OCI-LY7 (cell line): Measurements from ENCODE around the gene VWC2L. TPM values are rescaled to one million over a fixed set of nuclear protein-coding genes. Genes with fewer than 3 reads are reported as not detected.

Experiments used
- BruUV-seq: library from RNA; stranded (reverse); fragments of 400-500 nt; replicated peaks from 2 replicates; lab custom pipeline; 2021; lab: Mats Ljungman, UMichigan
- CTCF ChIA-PET: fragments of 300-600 bp; sonication (Branson Sonifier 250); formaldehyde crosslinking; loops from one replicate; lab custom pipeline; 2022; ENCODE audit warnings: antibody characterized with exemption; ENCODE audit not compliant: unreplicated experiment; lab: Charles Lee
- POLR2A ChIA-PET: fragments of 300-600 bp; sonication (Branson Sonifier 250); formaldehyde crosslinking; loops from one replicate; lab custom pipeline; 2022; ENCODE audit warnings: antibody characterized with exemption; lab: Charles Lee
- DNase-seq: peaks from one replicate; pipeline ENCODE4 v3.0.0-alpha.2; 2015; ENCODE audit warnings: low spot score
- H2AFZ ChIP-seq: fragments of 200-600 bp; sonication (generic), shearing (Covaris generic); 2 replicates; pipeline ENCODE4 v1.6.1; 2014; ENCODE audit warnings: mild to moderate bottlenecking, antibody characterized with exemption, low read length, moderate library complexity
- H3K27ac ChIP-seq: fragments of 200-600 bp; sonication (generic); 2 replicates; pipeline ENCODE4 v1.5.1; 2014; ENCODE audit warnings: mixed run types, low read depth, mild to moderate bottlenecking, moderate library complexity, low read length, inconsistent platforms; ENCODE audit not compliant: poor library complexity, severe bottlenecking
- H3K36me3 ChIP-seq: fragments of 200-600 bp; sonication (generic); 2 replicates; pipeline ENCODE4 v1.6.1; 2014; ENCODE audit warnings: mild to moderate bottlenecking, antibody characterized with exemption, low read length, moderate library complexity, mixed read lengths; ENCODE audit not compliant: insufficient read depth
- H3K4me1 ChIP-seq: fragments of 200-600 bp; sonication (generic); 2 replicates; pipeline ENCODE4 v1.5.1; 2014; ENCODE audit warnings: mild to moderate bottlenecking, low read length; ENCODE audit not compliant: insufficient read depth, poor library complexity, severe bottlenecking
- H3K4me2 ChIP-seq: fragments of 200-600 bp; sonication (generic); 2 replicates; pipeline ENCODE4 v1.6.1; 2014; ENCODE audit warnings: mild to moderate bottlenecking, low read length
- H3K4me3 ChIP-seq: fragments of 200-600 bp; sonication (generic); 2 replicates; pipeline ENCODE4 v1.5.1; 2014; ENCODE audit warnings: mild to moderate bottlenecking, low read depth, low read length; ENCODE audit not compliant: poor library complexity, severe bottlenecking
- H3K79me2 ChIP-seq: fragments of 200-600 bp; sonication (generic); 2 replicates; pipeline ENCODE4 v1.6.1; 2016; ENCODE audit warnings: low read depth, mild to moderate bottlenecking, low read length, moderate library complexity, mixed read lengths; ENCODE audit not compliant: insufficient read depth
- H3K9me2 ChIP-seq: fragments of 200-600 bp; sonication (generic); 2 replicates; pipeline ENCODE4 v1.6.1; 2016; ENCODE audit warnings: mild to moderate bottlenecking, low read length, mixed read lengths; ENCODE audit not compliant: insufficient read depth
- H3K9me3 ChIP-seq: fragments of 200-600 bp; sonication (generic); 2 replicates; pipeline ENCODE4 v1.6.1; 2014; ENCODE audit warnings: mild to moderate bottlenecking, mixed run types, low read length, mixed read lengths
- H4K20me1 ChIP-seq: fragments of 200-600 bp; sonication (generic); 2 replicates; pipeline ENCODE4 v1.6.1; 2014; ENCODE audit warnings: mild to moderate bottlenecking, antibody characterized with exemption, low read length, moderate library complexity, mixed read lengths; ENCODE audit not compliant: insufficient read depth
- CTCF ChIP-seq: fragments of 200-600 bp; sonication (generic); conservative IDR thresholded peaks from 2 replicates; pipeline ENCODE4 v1.5.1; 2014; ENCODE audit warnings: mild to moderate bottlenecking, antibody characterized with exemption, low read length, moderate library complexity, mixed read lengths
- EZH2phosphoT487 ChIP-seq: fragments of 200-600 bp; sonication (generic); IDR thresholded peaks from 2 replicates; pipeline ENCODE4 v1.6.1; 2018; ENCODE audit warnings: low read depth, borderline replicate concordance, mild to moderate bottlenecking, mixed run types, antibody characterized with exemption, low read length, moderate library complexity, mixed read lengths
- intact Hi-C: fragments of 100-400 bp; cut with micrococcal nuclease; formaldehyde crosslinking; loops from one replicate; pipeline ENCODE4 v1.10.0; 2022; ENCODE audit not compliant: unreplicated experiment
- total RNA-seq, 2 experiments: library from RNA; depleted of rRNA in 1 of 2; stranded (reverse); fragments of >200 nt in 1 of 2; shearing (Covaris generic) in 1 of 2; gene quantifications; 2 replicates each; pipeline ENCODE4 v1.2.3, GENCODE V29; 2014 to 2022

VWC2L gene
- total RNA-seq, 2 experiments from 2014 or later, result not detected

- BruUV-seq, result no TSS peak
- no peak overlapping the region for H3K4me3 ChIP-seq
- H3K36me3 ChIP-seq, result no peaks in the 10 kb centered on the region
- no peak for TF ChIP-seq CTCF
- no peak for TF ChIP-seq EZH2phosphoT487
- H3K79me2 ChIP-seq, result no peaks in the 10 kb centered on the region
- intact Hi-C loops, result no loop called here
- H4K20me1 ChIP-seq, result no peaks in the 10 kb centered on the region
- no peak overlapping the region for H2AFZ ChIP-seq
- no peak for DNase-seq
- no peak overlapping the region for H3K4me2 ChIP-seq
- ChIA-PET POLR2A (interaction anchor here (0.7 kb wide), 1 partner anchor 1120 kb away, joined by 4 read pairs; no protein-coding TSS in a partner anchor), CTCF (no interaction called here)
- H3K9me2 ChIP-seq, result no peaks in the 10 kb centered on the region
- H3K9me3 ChIP-seq, result no peaks in the 10 kb centered on the region
- H3K4me1 ChIP-seq, result no peaks in the 10 kb centered on the region
- no peak overlapping the region for H3K27ac ChIP-seq
Observed at GRCh38 chr2:214482728-214483127, 71.9 kb downstream of the VWC2L start.

- Histone ChIP-seq H4K20me1 (no peaks in the 10 kb centered on the region), H3K9me2 (no peaks in the 10 kb centered on the region), H3K79me2 (no peaks in the 10 kb centered on the region), H3K9me3 (no peaks in the 10 kb centered on the region), H3K4me1 (no peaks in the 10 kb centered on the region), H3K4me2 (no peak overlapping the region), H2AFZ (no peak overlapping the region), H3K36me3 (no peaks in the 10 kb centered on the region), H3K4me3 (no peak overlapping the region), H3K27ac (no peak overlapping the region)
- POLR2A ChIA-PET, result no interaction called here
- DNase-seq, result no peak
- TF ChIP-seq CTCF (no peak), EZH2phosphoT487 (no peak)
- intact Hi-C loops, result no loop called here
- no TSS peak for BruUV-seq
- CTCF ChIA-PET, result interaction anchor here (0.5 kb wide), 1 partner anchor 340 kb away, joined by 3 read pairs; no protein-coding TSS in a partner anchor
Observed at GRCh38 chr2:214484239-214484638, 73.4 kb downstream of the VWC2L start.

GRCh38 chr2:214484701-214485100, 73.8 kb downstream of the VWC2L start:
- H4K20me1 ChIP-seq, result no peaks in the 10 kb centered on the region
- TF ChIP-seq EZH2phosphoT487 (no peak), CTCF (no peak)
- H3K9me3 ChIP-seq, result no peaks in the 10 kb centered on the region
- no peaks in the 10 kb centered on the region for H3K9me2 ChIP-seq
- no peak overlapping the region for H3K4me2 ChIP-seq
- intact Hi-C loops, result no loop called here
- BruUV-seq, result no TSS peak
- no peaks in the 10 kb centered on the region for H3K4me1 ChIP-seq
- CTCF ChIA-PET, result interaction anchor here (0.5 kb wide), 1 partner anchor 340 kb away, joined by 3 read pairs; no protein-coding TSS in a partner anchor
- POLR2A ChIA-PET, result interaction anchor here (0.6 kb wide), 1 partner anchor 56 kb away, joined by 3 read pairs; no protein-coding TSS in a partner anchor
- no peak overlapping the region for H2AFZ ChIP-seq
- no peaks in the 10 kb centered on the region for H3K36me3 ChIP-seq
- no peak overlapping the region for H3K27ac ChIP-seq
- no peaks in the 10 kb centered on the region for H3K79me2 ChIP-seq
- H3K4me3 ChIP-seq, result no peak overlapping the region
- no peak for DNase-seq
